ENCODE data around the gene SIRPB1.
"Not testable (repeated sequence)": the region's sequence is repeated elsewhere in the genome, so short reads cannot be mapped to it uniquely, and the experiment has no call there.

The SIRPB1 gene

DNA sequence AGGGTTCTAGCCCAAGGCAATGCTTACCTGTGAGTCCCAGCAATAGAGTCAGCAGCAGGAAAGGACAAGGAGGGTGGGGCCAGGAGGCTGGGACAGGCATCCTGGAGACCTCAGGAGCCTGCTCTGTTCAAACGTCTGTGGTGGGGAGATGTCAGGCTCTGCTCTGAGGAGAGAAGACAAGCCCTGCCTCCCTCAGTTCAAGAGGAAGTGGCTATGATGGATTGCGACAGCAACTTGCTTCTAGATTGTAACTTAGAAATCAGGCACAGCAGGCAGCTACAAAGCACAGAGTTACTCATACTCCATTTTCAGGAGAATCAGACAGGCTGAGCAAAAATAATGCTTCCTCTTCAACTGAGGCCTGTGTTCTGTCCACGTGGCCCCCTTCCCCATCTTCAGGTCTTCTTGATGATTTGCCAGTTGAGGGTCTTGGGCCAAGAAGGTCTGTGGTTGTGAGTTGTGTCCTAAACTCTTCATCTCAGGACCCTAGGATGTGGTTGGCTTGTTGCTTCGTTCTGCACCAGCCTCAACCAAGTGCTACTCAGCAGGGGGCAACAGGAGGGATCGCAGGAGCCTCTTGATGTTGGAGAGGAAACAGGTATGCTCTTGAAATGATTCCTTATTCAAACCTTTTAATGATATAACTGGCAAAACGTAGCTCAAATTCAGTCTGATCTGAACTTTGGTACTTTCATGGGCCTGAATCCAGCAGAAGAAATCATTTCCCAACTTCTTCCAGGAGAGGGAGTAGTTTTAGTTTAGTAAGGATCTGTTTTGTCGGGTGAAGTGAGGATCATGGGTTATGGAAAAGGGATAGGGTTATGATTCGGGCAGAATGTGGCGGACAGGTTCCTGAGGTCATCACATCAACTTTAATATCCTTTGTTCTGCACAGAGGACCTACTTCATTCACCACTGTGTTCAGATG is 31.0 kb downstream of the SIRPB1 start:
- no peak for DNase-seq

DNA sequence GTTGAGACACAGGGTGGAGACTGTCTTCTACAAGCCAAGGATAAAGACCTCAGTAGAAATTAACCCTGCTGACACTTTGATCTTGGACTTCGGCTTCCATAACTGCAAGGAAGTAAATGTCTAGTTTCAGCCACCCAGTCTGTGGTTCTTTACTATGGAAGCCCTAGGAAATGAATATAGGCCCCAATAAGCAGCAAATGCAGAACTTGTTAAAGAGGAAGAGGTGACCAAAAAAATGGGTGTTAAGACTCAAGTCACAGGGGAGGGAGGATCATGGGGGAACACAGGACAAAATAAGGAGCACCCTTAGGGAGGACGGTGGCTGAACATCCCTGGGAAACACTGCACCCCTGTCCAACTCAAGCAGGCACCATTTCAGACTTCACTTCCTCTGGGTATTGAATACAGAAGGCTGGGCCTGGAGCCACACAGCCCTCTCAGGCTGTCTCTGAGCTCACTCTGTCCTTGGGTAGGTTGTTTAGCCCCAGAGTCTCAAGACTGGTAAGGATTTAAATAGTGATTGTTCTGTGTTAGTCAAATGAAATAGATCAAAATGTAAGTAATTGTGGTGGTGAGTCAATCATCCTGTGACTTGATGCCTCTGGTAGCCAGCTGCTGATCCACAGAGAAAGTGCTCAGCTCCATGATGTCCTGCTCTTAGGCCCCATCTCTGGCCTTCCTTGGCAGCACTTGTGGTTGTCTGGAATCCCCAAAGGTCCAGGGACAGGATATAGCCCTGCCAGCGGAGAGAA is 31.9 kb downstream of the SIRPB1 start:
- no peak for DNase-seq

DNA sequence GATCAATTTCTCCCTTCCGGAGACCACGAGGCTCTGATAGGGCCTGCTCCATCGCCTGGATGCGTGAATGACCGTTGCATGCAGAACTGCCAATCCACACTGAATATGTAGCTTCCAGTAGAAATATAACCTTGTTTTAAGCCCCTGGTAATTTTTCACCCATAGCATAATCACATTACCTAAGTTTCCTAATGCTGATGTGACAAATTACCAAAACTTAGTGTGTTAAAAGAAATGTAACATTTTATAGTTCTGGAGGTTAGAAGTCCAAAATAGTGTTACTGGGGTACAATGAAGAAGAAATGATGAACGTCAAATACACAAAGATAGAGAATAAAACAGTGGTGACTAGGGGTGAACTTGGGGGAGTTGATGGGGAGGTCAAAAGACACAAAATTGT is 40.3 kb downstream of the SIRPB1 start:
- DNase-seq = no peak

DNA sequence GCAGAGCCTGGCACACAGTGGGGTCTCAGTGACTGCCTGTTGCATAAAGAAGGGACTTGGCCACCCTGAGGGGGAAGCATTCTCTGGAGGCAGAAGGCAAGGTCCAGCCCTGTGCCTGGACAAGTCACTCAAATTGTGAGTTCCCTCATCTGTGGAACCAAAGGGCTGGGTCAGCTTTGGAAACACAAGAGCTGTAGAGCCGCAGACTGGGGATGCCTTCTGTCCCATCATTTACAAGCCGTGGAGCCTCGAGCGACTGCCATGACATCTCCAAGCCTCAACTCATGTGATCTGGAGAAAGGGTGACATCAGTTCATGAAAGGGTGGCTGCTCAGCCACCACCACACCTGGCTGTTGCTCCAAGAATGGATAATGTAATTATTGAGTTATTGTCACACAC is 41.9 kb downstream of the SIRPB1 start:
- DNase-seq = no peak

DNA sequence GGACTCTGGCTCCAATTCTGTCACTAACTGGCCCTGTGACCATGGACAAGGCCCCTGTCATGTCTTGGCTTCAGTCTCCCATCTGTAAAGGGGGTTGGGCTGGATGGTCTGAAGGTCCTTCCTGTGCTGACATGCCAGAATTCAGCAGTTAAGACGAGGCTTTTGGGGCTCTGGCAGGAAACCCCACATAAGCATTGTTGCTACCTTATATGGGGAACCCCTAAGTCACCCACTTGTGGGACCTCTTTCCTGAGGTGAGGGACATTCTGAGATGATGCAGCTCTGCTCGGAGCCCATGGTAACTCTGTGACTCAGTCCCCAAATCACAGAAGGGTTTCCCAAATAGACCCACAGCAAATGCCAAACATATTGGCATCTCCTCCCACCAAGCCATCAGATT is 42.5 kb downstream of the SIRPB1 start:
- not testable (repeated sequence) for DNase-seq

DNA sequence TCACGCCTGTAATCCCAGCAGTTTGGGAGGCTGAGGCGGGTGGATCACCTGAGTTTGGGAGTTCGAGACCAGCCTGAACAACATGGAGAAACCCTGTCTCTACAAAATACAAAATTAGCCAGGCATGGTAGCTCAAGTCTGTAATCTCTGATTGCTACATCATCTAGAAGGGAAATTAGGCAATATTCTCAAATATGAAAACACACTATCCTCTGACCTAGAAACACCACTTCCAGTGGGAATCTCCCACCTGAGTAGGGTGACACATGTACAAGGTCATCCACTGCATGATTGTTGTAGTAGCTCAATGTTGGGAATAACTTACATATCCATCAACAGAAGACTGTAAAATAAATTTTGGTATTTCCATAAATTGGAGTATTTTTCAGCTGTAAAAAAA is 43.2 kb downstream of the SIRPB1 start:
- no peak for DNase-seq

DNA sequence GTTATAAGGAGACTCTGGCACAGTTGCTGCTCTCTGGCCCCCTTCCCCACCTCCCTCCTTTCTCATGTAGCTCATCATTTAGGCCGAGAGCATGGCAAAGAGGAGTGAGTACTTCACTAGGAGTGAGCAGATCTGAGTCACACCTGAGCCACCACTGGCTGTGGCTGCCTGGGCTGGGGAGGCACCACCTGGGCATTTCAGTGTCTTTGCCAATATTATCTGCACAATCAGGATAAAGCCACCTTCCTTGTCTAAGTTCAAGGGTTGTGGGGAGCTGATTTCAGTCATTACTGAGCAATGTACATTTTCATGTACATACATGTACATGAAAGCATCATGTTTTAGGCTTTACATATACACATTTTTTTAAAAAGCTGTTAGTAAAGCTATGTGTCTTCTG is 43.8 kb downstream of the SIRPB1 start:
- DNase-seq = not testable (repeated sequence)

DNA sequence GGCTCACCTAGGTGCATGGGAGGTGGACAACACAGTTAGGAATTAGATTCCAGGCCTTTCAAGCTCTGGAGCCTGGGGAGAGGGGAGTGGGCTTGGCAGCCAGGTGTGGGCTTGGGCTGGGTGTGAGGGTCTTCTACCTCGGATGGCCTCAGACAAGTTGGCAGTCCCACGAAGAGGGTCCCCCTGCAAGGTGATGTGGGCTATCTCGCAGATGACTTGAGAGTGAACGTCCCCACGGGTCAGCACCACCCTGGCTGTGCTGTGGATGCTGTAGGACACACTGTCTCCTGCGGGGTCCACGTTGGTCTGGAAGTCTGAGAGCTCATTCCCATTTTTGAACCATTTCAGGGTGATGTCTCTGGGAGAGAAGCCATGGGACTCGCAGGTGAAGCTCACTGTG is 48.2 kb downstream of the SIRPB1 start:
- not testable (repeated sequence) for DNase-seq
